Immature natural killer cell (primary cell): Measurements from ENCODE around the gene MPPED2. TPM values are rescaled to one million over a fixed set of nuclear protein-coding genes. Genes with fewer than 3 reads are reported as not detected.

Source experiments
- DNase-seq, 3 donors: peaks; one replicate each; pipeline ENCODE4 v3.0.0; 2022; ENCODE audit warnings: mixed read lengths in 1 of 3
- H3K27ac Mint-ChIP-seq, 6 donors: one replicate each; pipeline ENCODE4 v1.8.0; 2020; ENCODE audit warnings: mixed read lengths in 6 of 6, mild to moderate bottlenecking in 5 of 6, inconsistent platforms in 4 of 6, moderate library complexity in 3 of 6
- H3K27me3 Mint-ChIP-seq, 3 donors: one replicate each; pipeline ENCODE4 v1.8.0; 2020 to 2021; ENCODE audit warnings: low read depth in 3 of 3, mild to moderate bottlenecking in 3 of 3, mixed read lengths in 3 of 3, moderate library complexity in 3 of 3, inconsistent platforms in 1 of 3
- H3K36me3 Mint-ChIP-seq, 3 donors: one replicate each; pipeline ENCODE4 v1.8.0; 2020; ENCODE audit warnings: mixed read lengths in 3 of 3, inconsistent platforms in 2 of 3, mild to moderate bottlenecking in 2 of 3
- H3K4me1 Mint-ChIP-seq, 2 donors: one replicate each; pipeline ENCODE4 v1.8.0; 2020; ENCODE audit warnings: inconsistent platforms in 2 of 2, mild to moderate bottlenecking in 2 of 2, mixed read lengths in 2 of 2, moderate library complexity in 1 of 2
- H3K4me3 Mint-ChIP-seq, 5 donors: one replicate each; pipeline ENCODE4 v1.8.0; 2020; ENCODE audit warnings: mild to moderate bottlenecking in 5 of 5, mixed read lengths in 5 of 5, inconsistent platforms in 3 of 5, moderate library complexity in 3 of 5
- H3K9me3 Mint-ChIP-seq, 6 donors: one replicate each; pipeline ENCODE4 v1.8.0; 2020; ENCODE audit warnings: mild to moderate bottlenecking in 6 of 6, mixed read lengths in 6 of 6, inconsistent platforms in 4 of 6, moderate library complexity in 3 of 6
- polyA plus RNA-seq, 3 donors: library from polyadenylated mRNA; unstranded; fragments of 300-500 nt; fragmentation: Illumina TruSeq; gene quantifications; one replicate each; pipeline ENCODE4 v1.2.3, GENCODE V29; 2021

Gene MPPED2
- polyA plus RNA-seq, 3 donors from 2014 or later = 1.7 to 2.0 (median 1.8) TPM

GRCh38 chr11:30440510-30440909 is 145.6 kb downstream of the MPPED2 start:
- H3K4me1 Mint-ChIP-seq = no peaks in the 10 kb centered on the region
- H3K9me3 Mint-ChIP-seq = peaks cover 0 to 4% (median 0%) of the 10 kb centered on the region in 6 donors
- H3K36me3 Mint-ChIP-seq = peaks cover 0 to 3% (median 0%) of the 10 kb centered on the region in 3 donors
- no peak overlapping the region for H3K4me3 Mint-ChIP-seq
- no peak overlapping the region for H3K27ac Mint-ChIP-seq
- no peak for DNase-seq
- H3K27me3 Mint-ChIP-seq = peaks cover 0 to 3% (median 0%) of the 10 kb centered on the region in 3 donors

- no peak for DNase-seq
- Mint-ChIP-seq H3K36me3 (peaks cover 0 to 3% (median 0%) of the 10 kb centered on the region in 3 donors), H3K9me3 (no peaks in the 10 kb centered on the region), H3K4me3 (no peak overlapping the region), H3K4me1 (peaks cover 0 to 9% of the 10 kb centered on the region in 2 donors), H3K27me3 (peaks cover 0 to 3% (median 0%) of the 10 kb centered on the region in 3 donors), H3K27ac (no peak overlapping the region)
Observed at GRCh38 chr11:30436801-30437200, 149.4 kb downstream of the MPPED2 start.

DNA sequence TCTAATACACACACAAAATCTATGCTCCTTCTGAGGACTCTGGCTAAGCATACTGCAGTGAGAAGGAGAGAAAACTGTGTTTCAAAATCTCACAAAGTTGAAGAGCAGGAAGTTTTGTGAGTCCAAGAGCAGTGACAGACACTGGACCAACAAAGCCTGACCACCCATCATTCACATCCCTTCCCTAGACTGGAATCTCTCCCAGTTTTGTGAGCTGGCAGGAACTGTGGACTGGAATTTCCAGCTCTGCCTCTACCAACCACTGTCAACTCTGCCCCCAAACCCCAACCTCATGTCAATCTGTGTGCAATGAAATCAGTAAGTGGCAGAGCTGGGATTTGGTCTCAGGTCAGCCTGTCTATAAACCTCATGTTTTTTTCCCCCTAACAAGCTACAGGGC is 150.7 kb downstream of the MPPED2 start:
- Mint-ChIP-seq H3K9me3 (peaks cover 0 to 3% (median 0%) of the 10 kb centered on the region in 6 donors), H3K27ac (no peak overlapping the region), H3K4me1 (peaks cover 12 to 22% of the 10 kb centered on the region in 2 donors), H3K36me3 (no peaks in the 10 kb centered on the region), H3K27me3 (no peaks in the 10 kb centered on the region), H3K4me3 (no peak overlapping the region)
- no peak for DNase-seq

DNA sequence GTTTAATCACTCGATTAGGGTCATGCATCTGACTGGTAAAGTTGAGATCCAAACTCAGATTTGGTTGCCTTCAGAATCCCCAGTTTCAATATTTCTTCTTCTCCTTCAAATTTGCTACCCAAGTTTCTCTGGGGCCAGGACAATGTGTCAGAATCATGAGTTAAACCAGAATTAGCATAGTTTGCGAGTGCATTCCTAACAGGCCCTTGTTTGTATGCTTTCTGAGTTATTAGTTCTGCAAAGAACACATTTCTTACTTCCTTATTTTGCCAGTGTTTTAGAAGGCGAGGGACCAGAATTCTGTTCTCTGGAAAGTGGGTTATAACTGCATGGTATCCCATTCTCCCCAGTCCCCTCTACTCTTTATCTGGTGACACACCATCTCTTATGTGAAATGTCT is 151.3 kb downstream of the MPPED2 start:
- H3K36me3 Mint-ChIP-seq = no peaks in the 10 kb centered on the region

DNA sequence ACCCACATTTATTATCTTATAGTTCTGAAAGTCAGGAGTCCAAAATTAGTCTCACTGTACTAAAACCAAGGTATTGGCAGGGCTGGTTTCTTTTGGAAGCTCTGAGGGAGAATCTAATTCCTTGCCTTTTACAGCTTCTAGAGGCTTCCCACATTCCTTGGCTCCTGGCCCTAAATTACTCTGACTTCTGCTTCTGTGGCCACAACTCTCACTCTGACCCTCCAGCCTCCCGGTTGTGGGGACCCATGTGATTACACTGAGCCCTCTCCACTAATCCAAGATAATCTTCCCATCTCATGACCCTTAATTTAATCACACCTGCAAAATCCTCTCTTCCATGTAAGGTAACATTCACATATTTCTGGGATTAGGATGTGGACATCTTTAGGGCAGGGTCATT is 152.3 kb downstream of the MPPED2 start:
- H3K27ac Mint-ChIP-seq = no peak overlapping the region
- DNase-seq = no peak
- no peak overlapping the region for H3K4me3 Mint-ChIP-seq
- peaks cover 0 to 5% (median 0%) of the 10 kb centered on the region in 6 donors for H3K9me3 Mint-ChIP-seq
- no peaks in the 10 kb centered on the region for H3K27me3 Mint-ChIP-seq
- H3K36me3 Mint-ChIP-seq = no peaks in the 10 kb centered on the region
- peaks cover 13 to 24% of the 10 kb centered on the region in 2 donors for H3K4me1 Mint-ChIP-seq

More for the DNA sequence above, 151.3 kb downstream of the MPPED2 start:
- no peak overlapping the region for H3K4me3 Mint-ChIP-seq
- DNase-seq = no peak
- no peaks in the 10 kb centered on the region for H3K27me3 Mint-ChIP-seq
- H3K9me3 Mint-ChIP-seq = peaks cover 0 to 3% (median 0%) of the 10 kb centered on the region in 6 donors
- H3K4me1 Mint-ChIP-seq = peaks cover 12 to 24% of the 10 kb centered on the region in 2 donors
- H3K27ac Mint-ChIP-seq = no peak overlapping the region

DNA sequence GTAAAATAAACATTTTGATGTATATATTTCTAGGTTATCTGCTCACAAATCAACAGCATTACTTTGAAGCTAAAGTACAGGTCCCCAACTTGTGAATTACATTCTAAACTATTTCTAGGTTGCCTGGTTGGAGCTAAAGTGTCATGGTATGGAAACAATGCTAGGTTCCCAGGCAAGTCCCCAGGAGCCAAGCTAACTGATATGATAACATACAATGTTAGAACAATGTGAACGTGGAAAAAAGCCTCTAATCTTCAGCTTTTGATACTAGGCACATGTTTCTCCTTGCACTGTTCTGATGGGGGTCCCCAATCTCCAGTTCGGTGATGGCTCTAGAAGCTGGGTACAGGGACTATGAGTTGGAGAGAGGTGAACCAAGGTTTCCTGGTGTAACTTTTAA is 153.4 kb downstream of the MPPED2 start:
- H3K27me3 Mint-ChIP-seq = peaks cover 0 to 2% (median 0%) of the 10 kb centered on the region in 3 donors
- no peak overlapping the region for H3K4me3 Mint-ChIP-seq
- peaks cover 13 to 24% of the 10 kb centered on the region in 2 donors for H3K4me1 Mint-ChIP-seq
- H3K27ac Mint-ChIP-seq = no peak overlapping the region
- no peak for DNase-seq
- no peaks in the 10 kb centered on the region for H3K36me3 Mint-ChIP-seq
- H3K9me3 Mint-ChIP-seq = peaks cover 0 to 5% (median 0%) of the 10 kb centered on the region in 6 donors

GRCh38 chr11:30432178-30432577 is 154.0 kb downstream of the MPPED2 start:
- no peak overlapping the region for H3K4me3 Mint-ChIP-seq
- no peak for DNase-seq
- H3K9me3 Mint-ChIP-seq = peaks cover 0 to 5% (median 0%) of the 10 kb centered on the region in 6 donors
- peaks cover 0 to 2% (median 0%) of the 10 kb centered on the region in 3 donors for H3K27me3 Mint-ChIP-seq
- peaks cover 13 to 24% of the 10 kb centered on the region in 2 donors for H3K4me1 Mint-ChIP-seq
- no peaks in the 10 kb centered on the region for H3K36me3 Mint-ChIP-seq
- H3K27ac Mint-ChIP-seq = peak overlapping the region in 1 of 6 donors; percentile 18

GRCh38 chr11:30431127-30431814 is 154.9 kb downstream of the MPPED2 start:
- peak; percentile 38 to 44 (median 39) for DNase-seq
- H3K9me3 Mint-ChIP-seq = peaks cover 0 to 5% (median 0%) of the 10 kb centered on the region in 6 donors
- peaks cover 13 to 28% of the 10 kb centered on the region in 2 donors for H3K4me1 Mint-ChIP-seq
- peak overlapping the region in 5 of 6 donors; percentile 28 to 73 (median 40) for H3K27ac Mint-ChIP-seq
- H3K36me3 Mint-ChIP-seq = no peaks in the 10 kb centered on the region
- H3K27me3 Mint-ChIP-seq = peaks cover 0 to 2% (median 0%) of the 10 kb centered on the region in 3 donors
- H3K4me3 Mint-ChIP-seq = peak overlapping the region in 4 of 5 donors; percentile 1 to 52 (median 48)

- no peak overlapping the region for H3K4me3 Mint-ChIP-seq
- DNase-seq = no peak
- H3K36me3 Mint-ChIP-seq = no peaks in the 10 kb centered on the region
- H3K27me3 Mint-ChIP-seq = peaks cover 0 to 2% (median 2%) of the 10 kb centered on the region in 3 donors
- H3K9me3 Mint-ChIP-seq = peaks cover 0 to 5% (median 0%) of the 10 kb centered on the region in 6 donors
- peaks cover 13 to 28% of the 10 kb centered on the region in 2 donors for H3K4me1 Mint-ChIP-seq
- no peak overlapping the region for H3K27ac Mint-ChIP-seq
Observed at GRCh38 chr11:30429550-30429949, 156.6 kb downstream of the MPPED2 start.

DNA sequence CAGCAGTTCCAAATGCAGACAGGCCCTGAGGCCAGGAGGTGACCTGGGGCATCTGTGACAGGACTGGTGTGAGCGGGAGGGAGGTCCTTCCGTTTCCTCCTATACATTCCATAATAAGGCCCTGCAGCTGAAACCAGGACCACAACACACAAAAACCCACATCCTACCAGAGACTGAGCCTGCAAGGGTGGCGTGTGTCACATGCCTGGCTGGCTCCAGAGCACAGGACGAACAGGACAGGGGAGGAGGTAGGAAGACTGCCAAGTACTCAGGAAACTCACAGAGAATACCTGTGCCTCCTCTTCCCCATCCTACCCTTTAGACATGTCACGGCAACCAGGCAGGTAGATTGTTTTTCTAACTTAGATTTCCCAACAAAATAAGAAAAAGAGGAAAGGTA is 159.4 kb downstream of the MPPED2 start:
- Mint-ChIP-seq H3K27ac (no peak overlapping the region), H3K4me1 (peaks cover 13 to 19% of the 10 kb centered on the region in 2 donors), H3K9me3 (peaks cover 0 to 6% (median 0%) of the 10 kb centered on the region in 6 donors), H3K36me3 (no peaks in the 10 kb centered on the region), H3K4me3 (no peak overlapping the region), H3K27me3 (peaks cover 0 to 6% (median 2%) of the 10 kb centered on the region in 3 donors)
- DNase-seq = no peak

GRCh38 chr11:30424844-30425243 is 161.3 kb downstream of the MPPED2 start:
- Mint-ChIP-seq H3K36me3 (no peaks in the 10 kb centered on the region), H3K4me1 (peaks cover under 1 to 5% of the 10 kb centered on the region in 2 donors), H3K4me3 (no peak overlapping the region), H3K27ac (no peak overlapping the region), H3K27me3 (peaks cover 0 to 6% (median 2%) of the 10 kb centered on the region in 3 donors), H3K9me3 (peaks cover 0 to 3% (median 0%) of the 10 kb centered on the region in 6 donors)
- no peak for DNase-seq

DNA sequence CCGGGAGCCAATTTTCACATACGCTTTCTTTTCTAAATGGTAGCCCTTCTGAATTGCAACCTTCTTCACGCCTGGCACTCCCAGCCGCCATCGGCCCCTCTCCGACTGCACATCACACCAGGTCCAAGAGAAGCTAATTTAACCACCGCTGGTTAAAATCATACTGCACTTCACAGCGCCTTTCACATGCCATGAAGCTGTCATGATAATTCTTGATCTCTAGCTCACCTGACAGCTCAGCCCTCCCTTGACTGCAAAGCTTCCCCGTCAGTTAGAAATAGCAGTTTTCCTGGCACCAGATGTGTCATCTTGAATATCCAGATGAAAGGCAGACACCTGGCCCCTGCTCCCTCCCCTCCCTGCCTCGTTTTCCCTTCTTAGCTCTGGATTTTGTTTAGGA is 161.8 kb downstream of the MPPED2 start:
- H3K4me3 Mint-ChIP-seq = no peak overlapping the region

DNA sequence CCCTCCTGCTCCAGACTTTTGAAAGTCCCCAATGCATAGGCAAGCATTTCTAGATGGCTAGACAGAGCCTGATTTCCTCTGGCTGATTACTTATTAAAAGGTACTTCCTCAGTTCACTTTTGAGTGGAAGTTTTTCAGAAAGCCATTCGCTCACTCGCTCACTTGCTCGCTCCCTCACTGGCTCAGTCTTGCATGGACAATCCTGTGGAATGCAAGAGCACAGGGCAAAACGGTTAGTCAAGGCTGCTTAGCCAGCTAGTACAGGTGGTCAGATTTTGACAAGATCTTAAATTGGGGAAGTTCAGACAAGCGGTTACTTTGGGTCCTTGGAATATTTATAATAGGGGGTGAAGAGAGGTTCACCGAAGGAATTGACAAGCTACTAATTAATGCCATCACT is 162.3 kb downstream of the MPPED2 start:
- DNase-seq = no peak
- Mint-ChIP-seq H3K27ac (no peak overlapping the region), H3K9me3 (peaks cover 0 to 1% (median 0%) of the 10 kb centered on the region in 6 donors), H3K27me3 (peaks cover 0 to 6% (median 2%) of the 10 kb centered on the region in 3 donors), H3K4me1 (peaks cover 0 to 5% of the 10 kb centered on the region in 2 donors), H3K4me3 (no peak overlapping the region), H3K36me3 (no peaks in the 10 kb centered on the region)

More for the DNA sequence above, 161.8 kb downstream of the MPPED2 start:
- no peak overlapping the region for H3K27ac Mint-ChIP-seq
- no peak for DNase-seq
- H3K27me3 Mint-ChIP-seq = peaks cover 0 to 6% (median 2%) of the 10 kb centered on the region in 3 donors
- peaks cover 0 to 5% of the 10 kb centered on the region in 2 donors for H3K4me1 Mint-ChIP-seq
- peaks cover 0 to 1% (median 0%) of the 10 kb centered on the region in 6 donors for H3K9me3 Mint-ChIP-seq
- H3K36me3 Mint-ChIP-seq = no peaks in the 10 kb centered on the region

DNA sequence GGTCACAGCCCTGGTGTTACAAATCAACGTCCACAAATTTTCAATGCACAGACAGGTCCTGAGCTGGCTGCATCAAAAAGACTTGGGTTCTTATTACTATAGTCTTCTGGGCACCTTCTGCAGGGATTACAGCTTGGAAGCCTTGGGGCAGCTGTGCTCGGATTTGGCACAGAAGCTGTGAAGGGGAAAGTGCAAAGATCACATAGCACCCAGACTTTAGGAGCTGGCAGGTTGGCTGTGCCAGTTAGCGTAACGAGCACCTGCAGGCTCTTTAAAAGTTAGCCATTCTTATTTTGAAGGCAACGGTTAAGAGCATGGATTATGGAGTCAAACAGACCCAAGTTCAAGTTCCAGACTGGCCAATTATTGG is 162.9 kb downstream of the MPPED2 start:
- no peak overlapping the region for H3K27ac Mint-ChIP-seq
- H3K36me3 Mint-ChIP-seq = no peaks in the 10 kb centered on the region
- H3K27me3 Mint-ChIP-seq = peaks cover 0 to 9% (median 2%) of the 10 kb centered on the region in 3 donors
- H3K9me3 Mint-ChIP-seq = peaks cover 0 to 1% (median 0%) of the 10 kb centered on the region in 6 donors
- no peak overlapping the region for H3K4me3 Mint-ChIP-seq
- H3K4me1 Mint-ChIP-seq = peaks cover 0 to 5% of the 10 kb centered on the region in 2 donors
- DNase-seq = no peak
